Right lobe of liver (tissue), 6 donors: Measurements from ENCODE around the gene FNDC3B. TPM values are rescaled to one million over a fixed set of nuclear protein-coding genes. Genes with fewer than 3 reads are reported as not detected.

Experiments used
- ATAC-seq, 4 donors: fragments of 200-7000 bp; cut with Tn5 transposase; one replicate each; pipeline ENCODE4 v1.9.1; 2020; ENCODE audit warnings: mild to moderate bottlenecking in 4 of 4, moderate library complexity in 4 of 4
- DNase-seq, 3 donors: peaks; one replicate each; pipeline ENCODE4 v3.0.0-alpha.2; 2020
- H3K27ac ChIP-seq, 3 donors: fragments of 200-600 bp; one replicate each; pipeline ENCODE4 v1.8.0; 2022
- H3K27me3 ChIP-seq, 2 donors: fragments of 200-600 bp; one replicate each; pipeline ENCODE4 v1.8.0; 2022
- H3K36me3 ChIP-seq, 4 donors: fragments of 200-600 bp; sonication (generic) in 1 of 4; one replicate each; pipeline versions ENCODE4 v1.5.1 to v1.8.0; 2017 to 2022; ENCODE audit warnings: control low read depth in 1 of 4
- H3K4me1 ChIP-seq, 4 donors: fragments of 200-600 bp; sonication (generic) in 1 of 4; one replicate each; pipeline versions ENCODE4 v1.5.1 to v1.8.0; 2017 to 2022; ENCODE audit warnings: control low read depth in 1 of 4
- H3K4me3 ChIP-seq, 3 donors: fragments of 200-600 bp; one replicate each; pipeline ENCODE4 v1.8.0; 2022
- H3K9me3 ChIP-seq, 4 donors: fragments of 200-600 bp; sonication (generic) in 1 of 4; one replicate each; pipeline versions ENCODE4 v1.5.1 to v1.8.0; 2017 to 2022; ENCODE audit warnings: control low read depth in 1 of 4
- POLR2A ChIP-seq: fragments of 450-650 bp; IDR thresholded peaks from one replicate; pipeline ENCODE4 v1.6.1; 2017; ENCODE audit warnings: antibody characterized with exemption, mild to moderate bottlenecking
- WGBS: methylation state at CpG from one replicate; pipeline ENCODE4 v1.1.6; 2018; ENCODE audit warnings: low coverage, low lambda C conversion rate; ENCODE audit not compliant: insufficient coverage; ENCODE audit errors: missing lambda C conversion rate; 5-methylcytosine and 5-hydroxymethylcytosine counted together
- intact Hi-C, 2 donors: fragments of 100-400 bp; cut with DNase I; formaldehyde crosslinking; loops; one replicate each; pipeline versions ENCODE4 v1.11.2 to v1.14.1; 2022
- total RNA-seq, 6 experiments: library from RNA; depleted of rRNA in 2 of 6; stranded (reverse); fragments of >200 nt in 2 of 6; fragmentation: NEBNext Ultra II Directional in 3 of 6; extraction: Animal tissue kit (Norgen Biotek cat#: 25700) in 3 of 6; gene quantifications; one replicate each; pipeline versions ENCODE4 v1.1.0 to v1.2.4, GENCODE V29; 2016 to 2023
- TF ChIP-seq, protein P1 (sequence below), 4 donors: fragments of 200-600 bp in 3 of 4; fragments of 450-650 bp in 1 of 4; IDR thresholded peaks; one replicate each; pipeline versions ENCODE4 v1.5.1 to v1.8.0; 2016 to 2022; ENCODE audit warnings: antibody characterized with exemption in 4 of 4, mild to moderate bottlenecking in 2 of 4
- donor health status: DM: no; HTN: yes; CAD: no.
- donor health status: DM: no; HTN: no; CAD: no.
- donor health status: DM: no; HTN: no; CAD: no.
- donor health status: DM: no; HTN: yes; CAD: no.
- donor health status: DM: no; HTN: yes; CAD: no.

FNDC3B gene
- total RNA-seq, 6 experiments from 2014 or later: 40.2 to 184 (median 63.5) TPM

DNA sequence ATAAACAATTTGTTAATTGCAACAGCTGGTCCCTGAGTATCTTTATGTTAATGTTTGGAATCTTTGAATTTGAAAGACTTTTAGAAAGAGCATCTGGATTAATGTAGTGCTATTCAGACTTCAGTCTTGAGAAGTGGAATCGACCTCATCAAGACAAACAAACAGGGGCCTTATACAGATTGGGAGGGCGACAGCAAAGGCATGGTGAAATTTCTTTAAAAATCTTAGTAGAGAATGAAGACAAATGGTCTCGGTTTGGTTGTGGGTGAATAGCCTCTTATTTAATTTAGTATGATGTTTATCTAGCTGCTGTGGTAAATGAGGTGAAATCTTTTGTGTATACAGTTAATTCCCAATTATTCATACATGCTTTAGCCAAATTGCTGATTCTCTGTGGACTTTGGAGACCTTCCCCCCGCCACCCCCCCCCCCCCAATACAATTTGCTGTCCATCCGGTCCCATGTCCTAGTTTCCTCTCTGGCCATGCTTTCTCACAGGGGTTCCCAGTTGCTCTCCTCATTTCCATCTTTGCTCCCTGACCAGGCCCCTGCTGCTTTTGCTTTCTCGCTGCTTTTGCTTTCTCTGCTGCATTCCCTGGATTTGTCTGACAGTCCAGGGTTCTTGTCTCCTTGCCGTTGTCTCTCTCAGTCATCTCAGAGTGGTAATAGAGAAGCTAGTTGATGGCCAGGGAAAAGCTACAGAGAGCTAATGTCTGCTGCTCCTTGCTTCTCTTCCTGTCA, 135.3 kb downstream of the FNDC3B start:
- H3K27me3 ChIP-seq: no peaks in the 10 kb centered on the region
- H3K4me3 ChIP-seq: no peak overlapping the region
- WGBS: 45% methylated on average over 6 of the region's 7 CpGs
- TF ChIP-seq, protein P1, sequence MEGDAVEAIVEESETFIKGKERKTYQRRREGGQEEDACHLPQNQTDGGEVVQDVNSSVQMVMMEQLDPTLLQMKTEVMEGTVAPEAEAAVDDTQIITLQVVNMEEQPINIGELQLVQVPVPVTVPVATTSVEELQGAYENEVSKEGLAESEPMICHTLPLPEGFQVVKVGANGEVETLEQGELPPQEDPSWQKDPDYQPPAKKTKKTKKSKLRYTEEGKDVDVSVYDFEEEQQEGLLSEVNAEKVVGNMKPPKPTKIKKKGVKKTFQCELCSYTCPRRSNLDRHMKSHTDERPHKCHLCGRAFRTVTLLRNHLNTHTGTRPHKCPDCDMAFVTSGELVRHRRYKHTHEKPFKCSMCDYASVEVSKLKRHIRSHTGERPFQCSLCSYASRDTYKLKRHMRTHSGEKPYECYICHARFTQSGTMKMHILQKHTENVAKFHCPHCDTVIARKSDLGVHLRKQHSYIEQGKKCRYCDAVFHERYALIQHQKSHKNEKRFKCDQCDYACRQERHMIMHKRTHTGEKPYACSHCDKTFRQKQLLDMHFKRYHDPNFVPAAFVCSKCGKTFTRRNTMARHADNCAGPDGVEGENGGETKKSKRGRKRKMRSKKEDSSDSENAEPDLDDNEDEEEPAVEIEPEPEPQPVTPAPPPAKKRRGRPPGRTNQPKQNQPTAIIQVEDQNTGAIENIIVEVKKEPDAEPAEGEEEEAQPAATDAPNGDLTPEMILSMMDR (IDR thresholded peaks at IDR 0.05): no peak
- TF ChIP-seq POLR2A: no peak
- intact Hi-C loops: no loop called here
- H3K36me3 ChIP-seq: no peaks in the 10 kb centered on the region
- no peaks in the 10 kb centered on the region for H3K9me3 ChIP-seq
- H3K4me1 ChIP-seq: peaks cover 0 to 64% (median 17%) of the 10 kb centered on the region in 4 donors
- DNase-seq (no peak), ATAC-seq (peak in 1 of 4 donors; percentile 2)
- H3K27ac ChIP-seq: peak overlapping the region; percentile 16 to 73 (median 31)

DNA sequence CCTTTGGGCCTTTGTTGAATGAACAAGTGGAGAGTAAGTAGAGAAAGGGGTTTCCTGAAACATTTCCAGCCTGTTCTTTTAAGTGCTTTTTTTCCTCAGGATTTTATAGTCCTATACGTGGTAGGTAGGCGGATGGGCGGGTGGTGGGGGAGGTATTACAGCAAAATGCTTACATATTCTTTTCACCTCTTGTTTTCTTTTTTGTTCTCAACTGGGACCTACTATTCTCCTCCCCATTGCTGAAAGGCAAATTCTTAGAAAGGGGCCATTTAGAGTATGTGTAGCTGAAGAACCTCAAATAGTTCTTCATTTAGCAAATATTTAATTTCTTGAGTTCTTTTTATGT, 135.8 kb downstream of the FNDC3B start:
- Histone ChIP-seq H3K9me3 (no peaks in the 10 kb centered on the region), H3K27me3 (no peaks in the 10 kb centered on the region), H3K4me3 (no peak overlapping the region), H3K36me3 (no peaks in the 10 kb centered on the region), H3K27ac (peak overlapping the region; percentile 16 to 73 (median 31)), H3K4me1 (peaks cover 2 to 61% (median 17%) of the 10 kb centered on the region in 4 donors)
- DNase-seq: no peak
- ATAC-seq: no peak
- intact Hi-C loops: no loop called here
- TF ChIP-seq POLR2A: no peak
- TF ChIP-seq, protein P1 (IDR thresholded peaks at IDR 0.05): no peak
- 73% methylated on average over 3 of the region's 3 CpGs for WGBS

DNA sequence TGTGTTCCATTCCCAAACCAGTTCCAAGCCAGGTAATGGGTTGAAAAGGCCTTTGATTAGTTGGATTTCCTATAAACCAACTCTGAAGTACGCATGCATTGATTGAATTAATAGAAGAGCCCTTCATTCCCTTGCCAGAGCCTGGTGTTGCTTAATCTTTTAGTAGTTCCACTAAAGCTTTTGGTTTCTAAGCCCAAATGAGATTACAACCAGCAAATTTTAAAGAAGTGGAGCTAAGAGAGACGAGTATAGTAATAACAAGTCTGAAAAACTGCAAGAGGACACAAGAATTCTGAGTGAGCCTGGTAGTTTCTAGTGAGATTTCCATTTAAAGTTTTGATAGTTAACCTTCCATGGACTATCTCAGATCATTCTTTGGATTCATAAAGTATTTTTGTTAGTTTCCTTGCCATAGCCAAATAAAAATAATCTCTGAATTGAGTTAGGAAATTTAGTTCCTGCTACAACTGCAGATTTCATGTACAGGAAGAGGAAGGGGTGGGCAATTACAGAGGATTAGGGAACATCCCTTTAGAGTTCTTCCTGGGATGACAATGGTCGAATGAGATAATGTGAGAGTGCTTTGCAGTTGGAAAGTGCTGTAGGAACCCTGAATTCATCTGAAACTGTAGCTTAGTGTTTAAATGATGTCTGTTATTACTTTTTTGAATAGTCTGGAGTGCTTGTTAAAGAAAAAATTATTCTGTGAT, 136.8 kb downstream of the FNDC3B start:
- intact Hi-C loops: no loop called here
- Histone ChIP-seq H3K4me1 (peaks cover 2 to 63% (median 20%) of the 10 kb centered on the region in 4 donors), H3K36me3 (no peaks in the 10 kb centered on the region), H3K27me3 (no peaks in the 10 kb centered on the region), H3K27ac (peak overlapping the region; percentile 16 to 73 (median 51)), H3K4me3 (no peak overlapping the region), H3K9me3 (no peaks in the 10 kb centered on the region)
- no peak for TF ChIP-seq POLR2A
- TF ChIP-seq, protein P1 (IDR thresholded peaks at IDR 0.05): no peak
- DNase-seq (no peak), ATAC-seq (peak; percentile 2 to 37 (median 21))
- WGBS: 33% methylated on average over 3 of the region's 3 CpGs

DNA sequence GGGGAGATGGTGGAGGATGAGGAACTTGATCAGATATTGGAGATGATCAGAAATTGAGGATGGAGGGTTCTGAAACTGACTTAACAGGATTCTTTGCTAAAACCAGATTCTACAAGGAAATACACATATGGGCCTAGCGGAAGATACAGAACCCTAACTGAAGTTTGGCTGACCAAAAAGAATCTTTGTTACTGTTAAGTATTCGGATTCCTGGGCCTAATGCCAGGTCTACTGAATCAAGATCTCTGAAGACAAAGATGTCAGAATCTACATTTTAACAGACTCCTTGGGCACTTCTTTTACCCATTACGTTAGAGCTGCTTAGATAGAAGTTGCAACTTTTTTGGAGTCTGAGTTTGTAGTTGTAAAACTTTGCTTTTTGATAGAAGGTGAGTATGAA, 137.7 kb downstream of the FNDC3B start:
- no peak overlapping the region for H3K4me3 ChIP-seq
- no peak for TF ChIP-seq POLR2A
- TF ChIP-seq, protein P1 (IDR thresholded peaks at IDR 0.05): no peak
- intact Hi-C loops: no loop called here

More for the DNA sequence above, 137.7 kb downstream of the FNDC3B start:
- peaks cover 2 to 55% (median 20%) of the 10 kb centered on the region in 4 donors for H3K4me1 ChIP-seq
- WGBS: 57% methylated on average over 3 of the region's 3 CpGs
- no peaks in the 10 kb centered on the region for H3K27me3 ChIP-seq
- H3K36me3 ChIP-seq: no peaks in the 10 kb centered on the region
- H3K27ac ChIP-seq: peak overlapping the region in 1 of 3 donors; percentile 73
- DNase-seq (no peak), ATAC-seq (no peak)
- H3K9me3 ChIP-seq: no peaks in the 10 kb centered on the region
